MM.1S (cell line): ENCODE results near the gene MARCHF6.

Source experiments
- DNase-seq: peaks from one replicate; pipeline ENCODE4 v3.0.0-alpha.2; 2015
- H2AFZ ChIP-seq: fragments of 300-600 bp; sonication (generic); 2 replicates; pipeline ENCODE4 v1.6.0; 2016; ENCODE audit warnings: antibody characterized with exemption, low read length
- H3F3A ChIP-seq: fragments of 300-600 bp; sonication (generic); 2 replicates; pipeline ENCODE4 v1.6.1; 2016; ENCODE audit warnings: mild to moderate bottlenecking, antibody characterized with exemption, low read length, moderate library complexity, mixed read lengths; ENCODE audit not compliant: insufficient read depth
- H3K27ac ChIP-seq: fragments of 300-600 bp; sonication (generic); 2 replicates; pipeline ENCODE4 v1.5.1; 2016; ENCODE audit warnings: mild to moderate bottlenecking, low read length
- H3K27me3 ChIP-seq: fragments of 300-600 bp; sonication (generic); replicated peaks from 2 replicates; pipeline ENCODE4 v1.6.0; 2016; ENCODE audit warnings: low read length; ENCODE audit not compliant: insufficient read depth
- H3K36me3 ChIP-seq: fragments of 300-600 bp; sonication (generic); replicated peaks from 2 replicates; pipeline ENCODE4 v1.6.1; 2016; ENCODE audit warnings: mild to moderate bottlenecking, low read length, mixed read lengths; ENCODE audit not compliant: insufficient read depth
- H3K4me1 ChIP-seq: fragments of 300-600 bp; sonication (generic); 2 replicates; pipeline ENCODE4 v1.6.1; 2016; ENCODE audit warnings: low read length, mixed read lengths
- H3K4me2 ChIP-seq: fragments of 300-600 bp; sonication (generic); 2 replicates; pipeline ENCODE4 v1.6.0; 2016; ENCODE audit warnings: low read depth, low read length
- H3K4me3 ChIP-seq: fragments of 300-600 bp; sonication (generic); 2 replicates; pipeline ENCODE4 v1.5.1; 2016; ENCODE audit warnings: low read length, mixed read lengths
- H3K79me2 ChIP-seq: fragments of 300-600 bp; sonication (generic); 2 replicates; pipeline ENCODE4 v1.6.1; 2016; ENCODE audit warnings: mixed run types, low read length, mixed read lengths
- H3K9ac ChIP-seq: fragments of 300-600 bp; sonication (generic); 2 replicates; pipeline ENCODE4 v1.6.1; 2016; ENCODE audit warnings: low read length, mixed read lengths
- H3K9me2 ChIP-seq: fragments of 300-600 bp; sonication (generic); replicated peaks from 2 replicates; pipeline ENCODE4 v1.6.1; 2016; ENCODE audit warnings: mild to moderate bottlenecking, low read length, mixed read lengths; ENCODE audit not compliant: insufficient read depth
- H3K9me3 ChIP-seq: fragments of 300-600 bp; sonication (generic); replicated peaks from 2 replicates; pipeline ENCODE4 v1.6.1; 2016; ENCODE audit warnings: mild to moderate bottlenecking, low read length, mixed read lengths; ENCODE audit not compliant: insufficient read depth
- H4K20me1 ChIP-seq: fragments of 300-600 bp; sonication (generic); 2 replicates; pipeline ENCODE4 v1.6.1; 2016; ENCODE audit warnings: mild to moderate bottlenecking, low read length, moderate library complexity, mixed read lengths; ENCODE audit not compliant: insufficient read depth
- CTCF ChIP-seq: fragments of 300-600 bp; sonication (generic); IDR thresholded peaks from 2 replicates; pipeline ENCODE4 v1.5.1; 2016; ENCODE audit warnings: antibody characterized with exemption, low read length, mixed read lengths
- EZH2 ChIP-seq: fragments of 300-600 bp; sonication (generic); optimal IDR thresholded peaks from 2 replicates; pipeline ENCODE3; 2017; ENCODE audit warnings: low read depth, mild to moderate bottlenecking, antibody characterized with exemption, low read length, mixed read lengths
- EZH2phosphoT487 ChIP-seq: fragments of 300-600 bp; sonication (generic); IDR thresholded peaks from 2 replicates; pipeline ENCODE4 v1.6.1; 2018; ENCODE audit warnings: antibody characterized with exemption, low read length

The MARCHF6 gene

DNA sequence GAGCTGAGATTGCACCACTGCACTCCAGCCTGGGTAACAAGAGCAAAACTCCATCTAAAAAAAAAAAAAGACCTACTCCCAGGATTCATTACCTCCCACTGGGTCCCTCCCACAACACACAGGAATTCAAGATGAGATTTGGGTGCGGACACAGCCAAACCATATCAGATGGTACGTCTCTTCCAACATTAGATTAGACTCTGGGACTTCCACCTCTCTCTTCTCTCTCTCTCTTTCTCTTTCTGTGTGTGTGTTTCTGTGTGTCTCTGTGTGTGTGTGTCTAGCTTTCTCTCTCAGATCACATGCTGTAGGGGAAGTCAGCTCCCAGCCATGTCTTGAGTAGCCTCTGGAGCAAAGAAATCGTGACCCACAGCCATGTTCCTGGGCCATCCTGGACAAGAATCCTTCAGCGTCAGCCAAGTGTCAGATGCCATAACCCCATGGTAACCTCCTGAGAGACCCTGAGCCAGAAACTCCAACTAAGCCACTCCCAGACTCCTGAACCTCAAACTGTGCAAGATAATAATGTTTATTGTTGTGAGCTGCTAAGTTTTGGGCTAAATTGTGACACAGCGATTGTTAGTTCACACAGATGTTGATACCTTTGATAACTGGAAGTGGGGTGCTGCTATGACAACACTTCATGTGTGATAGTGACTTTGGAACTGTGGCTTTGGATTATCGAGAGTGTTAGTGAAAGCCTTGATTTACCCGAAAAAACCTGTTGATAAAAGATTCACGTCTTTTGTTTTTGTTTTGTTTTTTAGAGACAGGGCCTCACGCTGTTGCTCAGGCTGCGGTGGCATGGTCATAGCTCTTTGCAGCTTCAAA lies 41.7 kb upstream of the MARCHF6 start:
- Histone ChIP-seq H3K27me3 (no peaks in the 10 kb centered on the region), H3K4me2 (no peak overlapping the region), H3K79me2 (no peaks in the 10 kb centered on the region), H3K27ac (no peak overlapping the region), H4K20me1 (no peaks in the 10 kb centered on the region), H3K36me3 (no peaks in the 10 kb centered on the region), H3K4me1 (peaks cover 12% of the 10 kb centered on the region), H2AFZ (no peak overlapping the region), H3K4me3 (no peak overlapping the region), H3K9me2 (no peaks in the 10 kb centered on the region), H3K9me3 (no peaks in the 10 kb centered on the region), H3F3A (0 out of 2 replicates have a peak, but pooled peaks cover 4% of the 10 kb centered on the region), H3K9ac (no peak overlapping the region)
- TF ChIP-seq EZH2phosphoT487 (no peak), EZH2 (no peak), CTCF (no peak)
- DNase-seq = no peak

GRCh38 chr5:10315201-10315600 lies 38.3 kb upstream of the MARCHF6 start:
- Histone ChIP-seq H3K4me1 (peaks cover 9% of the 10 kb centered on the region), H2AFZ (no peak overlapping the region), H3K36me3 (no peaks in the 10 kb centered on the region), H3K27ac (no peak overlapping the region), H4K20me1 (no peaks in the 10 kb centered on the region), H3F3A (0 out of 2 replicates have a peak, but pooled peaks cover 3% of the 10 kb centered on the region), H3K4me2 (no peak overlapping the region), H3K4me3 (no peak overlapping the region), H3K9ac (no peak overlapping the region), H3K9me2 (no peaks in the 10 kb centered on the region), H3K27me3 (no peaks in the 10 kb centered on the region), H3K79me2 (no peaks in the 10 kb centered on the region), H3K9me3 (no peaks in the 10 kb centered on the region)
- no peak for DNase-seq
- TF ChIP-seq CTCF (no peak), EZH2 (no peak), EZH2phosphoT487 (no peak)

- Histone ChIP-seq H3K9me3 (no peaks in the 10 kb centered on the region), H2AFZ (no peak overlapping the region), H3K79me2 (no peaks in the 10 kb centered on the region), H3K27me3 (no peaks in the 10 kb centered on the region), H3K4me3 (no peak overlapping the region), H3K9ac (no peak overlapping the region), H3K4me2 (no peak overlapping the region), H3K36me3 (no peaks in the 10 kb centered on the region), H3F3A (no peaks in the 10 kb centered on the region), H3K9me2 (no peaks in the 10 kb centered on the region), H4K20me1 (no peaks in the 10 kb centered on the region), H3K27ac (no peak overlapping the region), H3K4me1 (peaks cover 1% of the 10 kb centered on the region)
- TF ChIP-seq EZH2 = no peak
- no peak for DNase-seq
Observed at GRCh38 chr5:10315824-10316509, 37.5 kb upstream of the MARCHF6 start.
